DOHH2 (cell line): ENCODE data around the gene TTC33.

Experiments used
- H3F3A ChIP-seq: fragments of 200-600 bp; sonication (generic), shearing (Covaris generic); 2 replicates; pipeline ENCODE4 v1.6.0; 2016; ENCODE audit warnings: antibody characterized with exemption, mild to moderate bottlenecking; ENCODE audit not compliant: control insufficient read depth, insufficient read depth
- H3K27ac ChIP-seq: fragments of 200-600 bp; sonication (generic); 2 replicates; pipeline ENCODE4 v1.5.1; 2014; ENCODE audit warnings: low read depth, mild to moderate bottlenecking, low read length, moderate library complexity
- H3K27me3 ChIP-seq: fragments of 200-600 bp; sonication (generic); 2 replicates; pipeline ENCODE4 v1.6.1; 2014; ENCODE audit warnings: mild to moderate bottlenecking, low read length, mixed read lengths; ENCODE audit not compliant: control insufficient read depth
- H3K36me3 ChIP-seq: fragments of 200-600 bp; sonication (generic); 2 replicates; pipeline ENCODE4 v1.6.1; 2014; ENCODE audit warnings: mild to moderate bottlenecking, low read length, moderate library complexity, mixed read lengths; ENCODE audit not compliant: control insufficient read depth
- H3K4me1 ChIP-seq: fragments of 200-600 bp; sonication (generic); 2 replicates; pipeline ENCODE4 v1.6.1; 2014; ENCODE audit warnings: mild to moderate bottlenecking, low read length, mixed read lengths; ENCODE audit not compliant: control insufficient read depth
- H3K4me2 ChIP-seq: fragments of 200-600 bp; sonication (generic); 2 replicates; pipeline ENCODE4 v1.6.0; 2014; ENCODE audit warnings: mild to moderate bottlenecking, low read length, moderate library complexity
- H3K4me3 ChIP-seq: fragments of 200-600 bp; sonication (generic); 2 replicates; pipeline ENCODE4 v1.5.1; 2014; ENCODE audit warnings: mild to moderate bottlenecking, low read length, mixed read lengths
- H3K79me2 ChIP-seq: fragments of 200-600 bp; sonication (generic); 2 replicates; pipeline ENCODE4 v1.6.1; 2014; ENCODE audit warnings: mild to moderate bottlenecking, low read length, mixed read lengths; ENCODE audit not compliant: control insufficient read depth
- H3K9me2 ChIP-seq: fragments of 200-600 bp; sonication (generic); replicated peaks from 2 replicates; pipeline ENCODE4 v1.6.1; 2014; ENCODE audit warnings: mild to moderate bottlenecking, low read length, mixed read lengths; ENCODE audit not compliant: control insufficient read depth
- H3K9me3 ChIP-seq: fragments of 200-600 bp; sonication (generic); 2 replicates; pipeline ENCODE4 v1.6.1; 2014; ENCODE audit warnings: antibody characterized with exemption, low read length, mixed read lengths; ENCODE audit not compliant: control insufficient read depth, insufficient read depth
- H4K20me1 ChIP-seq: fragments of 200-600 bp; sonication (generic); 2 replicates; pipeline ENCODE4 v1.6.0; 2014; ENCODE audit warnings: low read depth, mild to moderate bottlenecking, antibody characterized with exemption, low read length, moderate library complexity; ENCODE audit not compliant: control insufficient read depth, insufficient read depth
- EZH2phosphoT487 ChIP-seq: fragments of 200-600 bp; sonication (generic); IDR thresholded peaks from 2 replicates; pipeline ENCODE4 v1.6.1; 2017; ENCODE audit warnings: borderline replicate concordance, mild to moderate bottlenecking, antibody characterized with exemption, low read length, moderate library complexity, mixed read lengths
- TF ChIP-seq, protein P1 (sequence below): fragments of 200-600 bp; sonication (generic); IDR thresholded peaks from one replicate; pipeline ENCODE4 v1.5.1; 2014; ENCODE audit warnings: antibody characterized with exemption, mild to moderate bottlenecking, low read depth, low read length; ENCODE audit not compliant: poor library complexity, severe bottlenecking

The TTC33 gene

DNA sequence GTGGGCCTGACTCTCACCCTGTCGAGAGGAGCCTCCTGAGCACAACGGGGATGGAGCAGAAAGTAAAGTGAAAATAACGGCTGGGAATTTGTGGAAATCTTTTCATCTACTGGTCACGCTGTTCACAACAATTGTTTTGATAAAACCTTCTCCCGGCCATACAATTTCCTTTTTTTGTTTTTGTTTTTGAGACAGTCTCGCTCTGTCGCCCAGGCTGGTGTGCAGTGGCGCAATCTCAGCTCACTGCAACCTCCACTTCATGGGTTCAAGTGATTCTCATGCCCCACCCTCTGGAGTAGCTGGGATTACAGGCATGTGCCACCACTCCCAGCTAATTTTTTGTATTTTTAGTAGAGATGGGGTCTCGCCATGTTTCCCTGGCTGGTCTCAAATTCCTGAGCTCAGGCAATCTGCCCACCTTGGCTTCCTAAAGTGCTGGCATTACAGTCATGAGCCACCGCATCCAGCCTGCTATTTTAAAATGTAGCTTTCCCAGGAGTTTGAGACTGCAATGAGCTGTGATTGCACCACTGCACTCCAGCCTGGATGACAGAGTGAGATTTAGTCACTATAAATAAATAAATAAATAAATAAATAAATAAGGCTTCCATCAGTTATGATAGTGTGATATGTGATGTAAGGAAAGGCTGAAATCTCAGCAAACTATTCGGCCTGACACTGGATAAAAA is 149.5 kb downstream of the TTC33 start:
- H3K9me2 ChIP-seq, result no peaks in the 10 kb centered on the region
- H3K4me2 ChIP-seq, result peak overlapping the region; percentile 71
- TF ChIP-seq EZH2phosphoT487, result no peak
- TF ChIP-seq, protein P1, sequence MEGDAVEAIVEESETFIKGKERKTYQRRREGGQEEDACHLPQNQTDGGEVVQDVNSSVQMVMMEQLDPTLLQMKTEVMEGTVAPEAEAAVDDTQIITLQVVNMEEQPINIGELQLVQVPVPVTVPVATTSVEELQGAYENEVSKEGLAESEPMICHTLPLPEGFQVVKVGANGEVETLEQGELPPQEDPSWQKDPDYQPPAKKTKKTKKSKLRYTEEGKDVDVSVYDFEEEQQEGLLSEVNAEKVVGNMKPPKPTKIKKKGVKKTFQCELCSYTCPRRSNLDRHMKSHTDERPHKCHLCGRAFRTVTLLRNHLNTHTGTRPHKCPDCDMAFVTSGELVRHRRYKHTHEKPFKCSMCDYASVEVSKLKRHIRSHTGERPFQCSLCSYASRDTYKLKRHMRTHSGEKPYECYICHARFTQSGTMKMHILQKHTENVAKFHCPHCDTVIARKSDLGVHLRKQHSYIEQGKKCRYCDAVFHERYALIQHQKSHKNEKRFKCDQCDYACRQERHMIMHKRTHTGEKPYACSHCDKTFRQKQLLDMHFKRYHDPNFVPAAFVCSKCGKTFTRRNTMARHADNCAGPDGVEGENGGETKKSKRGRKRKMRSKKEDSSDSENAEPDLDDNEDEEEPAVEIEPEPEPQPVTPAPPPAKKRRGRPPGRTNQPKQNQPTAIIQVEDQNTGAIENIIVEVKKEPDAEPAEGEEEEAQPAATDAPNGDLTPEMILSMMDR, result no peak
- peaks cover 8% of the 10 kb centered on the region; the same call in 1 of the 2 replicates for H3K36me3 ChIP-seq
- H3K4me3 ChIP-seq, result peak overlapping the region; percentile 51
- H3K4me1 ChIP-seq, result peaks cover 70% of the 10 kb centered on the region
- no peaks in the 10 kb centered on the region for H4K20me1 ChIP-seq
- H3K9me3 ChIP-seq, result no peaks in the 10 kb centered on the region
- 0 out of 2 replicates have a peak, but pooled peaks cover 8% of the 10 kb centered on the region for H3F3A ChIP-seq
- H3K27me3 ChIP-seq, result no peaks in the 10 kb centered on the region
- H3K79me2 ChIP-seq, result peaks cover 24% of the 10 kb centered on the region
- H3K27ac ChIP-seq, result peak overlapping the region; percentile 84

DNA sequence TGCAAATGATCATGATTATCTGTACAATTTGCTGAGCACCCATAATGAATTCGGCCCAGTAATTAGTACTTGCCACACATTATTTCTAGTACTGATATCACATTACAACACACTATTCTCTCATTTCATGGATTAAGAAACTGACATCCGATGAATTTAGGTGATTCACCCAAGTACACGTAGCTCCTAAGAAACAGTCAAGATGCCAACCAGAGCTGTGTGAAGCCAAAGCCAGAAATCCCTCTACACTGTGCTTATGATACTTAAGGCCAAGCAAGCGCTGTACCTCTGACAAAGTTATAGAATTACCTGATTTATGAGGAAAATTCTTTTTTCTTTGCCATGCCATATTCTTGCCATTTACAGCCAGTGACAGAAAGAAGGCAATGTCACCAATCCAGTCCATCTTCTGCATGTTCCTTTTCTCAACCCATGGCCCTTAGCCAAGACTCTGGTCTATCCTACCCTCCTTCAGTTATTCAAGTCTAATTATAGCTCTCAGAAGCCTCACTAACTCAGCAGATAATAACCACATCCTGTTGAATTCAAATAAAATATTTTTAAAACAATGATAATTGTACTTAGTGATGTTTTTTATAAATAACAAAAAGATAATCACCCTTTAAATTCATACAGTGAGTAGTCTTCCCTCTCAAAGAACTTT is 150.3 kb downstream of the TTC33 start:
- Histone ChIP-seq H4K20me1 (no peaks in the 10 kb centered on the region), H3F3A (0 out of 2 replicates have a peak, but pooled peaks cover 8% of the 10 kb centered on the region), H3K27me3 (no peaks in the 10 kb centered on the region), H3K36me3 (peaks cover 8% of the 10 kb centered on the region; the same call in 1 of the 2 replicates), H3K9me3 (no peaks in the 10 kb centered on the region), H3K4me2 (peak overlapping the region; percentile 71), H3K4me3 (peak overlapping the region; percentile 51), H3K27ac (peak overlapping the region; percentile 84), H3K79me2 (peaks cover 32% of the 10 kb centered on the region), H3K9me2 (no peaks in the 10 kb centered on the region), H3K4me1 (peaks cover 78% of the 10 kb centered on the region)
- no peak for TF ChIP-seq EZH2phosphoT487
- TF ChIP-seq, protein P1, result no peak

GRCh38 chr5:40603378-40603777 is 152.4 kb downstream of the TTC33 start:
- Histone ChIP-seq H3K27me3 (no peaks in the 10 kb centered on the region), H3F3A (0 out of 2 replicates have a peak, but pooled peaks cover 8% of the 10 kb centered on the region), H4K20me1 (no peaks in the 10 kb centered on the region), H3K4me2 (peak overlapping the region; percentile 66), H3K4me1 (peaks cover 97% of the 10 kb centered on the region), H3K36me3 (peaks cover 8% of the 10 kb centered on the region; the same call in 1 of the 2 replicates), H3K9me3 (no peaks in the 10 kb centered on the region), H3K4me3 (peak overlapping the region; percentile 62), H3K9me2 (no peaks in the 10 kb centered on the region), H3K79me2 (peaks cover 45% of the 10 kb centered on the region), H3K27ac (peak overlapping the region; percentile 31)
- TF ChIP-seq, protein P1, result no peak
- TF ChIP-seq EZH2phosphoT487, result no peak
